GM20431 (cell line): ENCODE measurements around the gene OR9Q1.
"Not testable (repeated sequence)": the region's sequence is repeated elsewhere in the genome, so short reads cannot be mapped to it uniquely, and the experiment has no call there.

ENCODE experiments used
- in situ Hi-C: fragments of 300-500 bp; cut with MseI, MboI; formaldehyde crosslinking; loops from one replicate; pipeline ENCODE4 v1.15.0; 2020; ENCODE audit warnings: low sequenced_read_pairs; ENCODE audit not compliant: unreplicated experiment

The OR9Q1 gene

GRCh38 chr11:58125469-58125868 lies 101.8 kb downstream of the OR9Q1 start, which contains the start of gene OR9I1:
Gene OR9I1, minus strand, starts transcription at chr11:58125530. Its CDS starts 6,086 bp downstream, at chr11:58119444.
- in situ Hi-C loops, result no loop called here

DNA sequence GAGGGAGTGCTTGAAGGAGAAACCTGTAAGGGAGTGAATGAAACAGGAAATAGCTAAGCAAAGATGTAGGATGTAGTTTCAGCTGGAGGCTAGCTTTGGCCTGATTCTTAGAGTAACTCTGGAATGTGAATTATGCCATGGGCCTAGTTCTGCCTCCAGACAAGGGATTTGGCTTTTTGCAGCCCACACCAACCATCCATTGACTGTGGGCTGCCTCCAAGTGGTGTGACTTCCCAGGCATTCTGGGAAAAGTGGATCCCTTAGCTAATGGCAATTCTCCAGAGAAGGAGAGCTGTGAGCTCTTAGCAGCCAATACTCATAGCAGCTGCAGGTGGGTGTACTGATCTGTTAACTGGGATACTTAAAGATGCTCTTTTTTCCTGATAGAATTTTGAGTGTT lies 103.7 kb downstream of the OR9Q1 start:
- in situ Hi-C loops, result no loop called here

GRCh38 chr11:58133309-58134076 lies 109.8 kb downstream of the OR9Q1 start:
- in situ Hi-C loops, result no loop called here

- in situ Hi-C loops, result no loop called here
These were observed 110.5 kb downstream of the OR9Q1 start for GRCh38 chr11:58134151-58134550.

DNA sequence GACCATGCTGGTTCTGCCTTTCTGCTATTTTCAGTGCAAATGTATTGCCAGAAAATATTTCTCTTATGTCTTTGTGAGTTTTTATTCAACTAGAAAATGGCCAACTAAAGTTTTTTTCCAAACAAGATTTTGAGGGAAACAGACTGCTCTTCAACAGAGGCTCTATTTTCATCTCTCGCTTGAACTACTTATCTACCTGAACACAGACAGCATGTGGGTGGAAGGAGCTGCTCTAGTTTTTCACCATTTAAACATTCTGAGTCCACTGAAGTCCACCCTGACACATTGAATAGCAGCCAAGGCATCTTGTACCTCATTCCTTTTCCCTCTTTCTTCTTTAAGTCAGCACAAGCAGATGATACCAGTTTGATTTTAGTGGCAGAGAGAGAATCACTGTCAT lies 111.5 kb downstream of the OR9Q1 start:
- in situ Hi-C loops, result no loop called here

DNA sequence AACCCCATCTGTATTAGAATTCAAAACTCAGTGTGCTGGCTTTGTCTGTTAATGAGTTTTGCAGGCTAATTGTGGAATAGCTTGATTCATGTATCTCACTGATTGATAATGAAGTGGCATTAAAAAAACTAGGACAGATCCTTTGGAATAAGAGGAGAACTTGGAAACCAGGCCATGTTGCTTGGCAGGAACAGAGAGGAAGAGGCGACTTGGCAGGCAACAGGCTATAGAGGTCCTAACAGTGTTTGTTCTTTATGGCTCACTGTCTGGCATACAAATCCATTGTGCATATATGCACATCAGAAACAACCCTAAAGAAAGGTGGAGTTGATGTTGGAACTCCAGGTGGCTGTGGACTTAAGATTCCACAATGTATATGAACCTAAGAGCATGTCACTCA lies 119.1 kb downstream of the OR9Q1 start:
- in situ Hi-C loops, result no loop called here

- in situ Hi-C loops, result no loop called here
These were observed 129.1 kb downstream of the OR9Q1 start for GRCh38 chr11:58152781-58153180.

- in situ Hi-C loops, result no loop called here
These were observed 140.7 kb downstream of the OR9Q1 start for GRCh38 chr11:58164389-58164788.

DNA sequence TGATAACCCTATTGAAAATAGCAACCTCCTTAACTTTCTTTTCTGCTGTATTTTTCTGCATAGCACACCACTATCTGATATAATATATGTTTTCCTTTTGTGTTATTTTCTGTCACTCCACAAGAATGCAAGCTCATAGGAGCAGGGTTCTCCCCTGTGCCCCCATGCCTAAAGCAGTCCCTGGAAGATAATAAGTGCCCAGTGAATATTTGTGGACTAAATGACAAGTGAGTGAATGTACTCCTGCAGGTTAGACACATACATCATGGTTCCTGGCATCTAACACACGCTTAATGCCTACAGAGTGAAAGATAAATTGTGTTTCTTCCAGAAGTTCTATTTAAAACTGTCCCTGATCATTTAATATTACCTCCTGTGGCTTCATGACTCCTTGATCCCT lies 141.3 kb downstream of the OR9Q1 start:
- in situ Hi-C loops, result no loop called here

DNA sequence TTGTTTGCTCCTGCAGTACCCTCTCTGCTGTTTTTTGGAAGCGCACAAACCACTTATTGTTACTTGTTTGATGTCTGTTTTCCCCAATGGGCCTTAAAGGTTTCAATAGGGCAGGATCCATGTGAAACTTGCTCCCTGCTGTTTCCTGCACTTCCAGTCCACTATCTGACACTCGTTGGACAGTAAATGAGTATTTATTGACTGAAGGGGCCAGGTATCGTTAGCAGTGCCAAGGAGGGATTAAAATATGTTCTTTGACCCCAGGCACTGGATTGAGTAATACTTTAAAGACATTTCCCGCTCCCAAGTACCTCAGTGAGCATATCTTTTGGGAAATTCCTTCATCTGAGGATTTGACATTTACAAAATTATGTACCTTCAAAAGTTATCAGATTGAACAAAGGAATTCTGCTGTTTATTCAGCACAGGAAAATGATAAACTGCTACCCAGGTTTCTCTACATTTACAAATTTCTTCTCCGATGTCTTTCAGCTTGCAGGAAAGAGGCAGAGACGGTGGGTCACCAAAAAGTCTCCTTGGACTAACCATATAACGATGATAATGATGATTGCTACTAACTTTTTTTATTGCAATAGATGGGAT lies 141.9 kb downstream of the OR9Q1 start:
- in situ Hi-C loops, result no loop called here

DNA sequence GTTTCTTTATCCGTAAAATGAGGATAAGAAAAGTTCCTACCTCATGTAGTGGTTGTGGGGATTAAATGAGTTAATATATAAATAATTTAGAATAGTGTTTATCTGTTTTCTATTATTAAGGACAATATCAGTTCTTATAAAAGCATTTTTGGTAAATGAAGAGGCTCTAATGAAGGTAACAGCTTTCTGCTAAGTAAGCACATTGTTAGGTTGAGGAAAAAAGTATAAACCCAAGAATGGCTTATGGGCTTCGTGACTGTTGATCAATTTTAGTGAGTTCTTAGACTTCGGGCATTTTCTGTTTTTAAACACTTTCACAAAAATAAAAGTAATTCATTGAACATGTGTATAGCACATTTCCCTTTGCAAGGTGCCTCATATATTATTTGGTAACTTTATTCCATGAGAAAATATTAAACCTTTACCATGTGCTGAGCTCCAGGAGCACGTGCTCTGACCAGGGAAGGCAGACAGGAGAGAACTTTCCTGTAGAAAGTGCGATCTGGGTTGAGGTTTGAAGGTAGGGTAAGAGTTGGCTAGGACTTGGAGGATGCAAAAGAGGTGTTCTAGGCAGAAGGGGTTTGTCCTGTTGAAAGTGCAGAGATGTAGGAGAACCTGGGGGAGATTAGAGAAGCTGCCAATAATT lies 153.9 kb downstream of the OR9Q1 start:
- in situ Hi-C loops, result no loop called here

DNA sequence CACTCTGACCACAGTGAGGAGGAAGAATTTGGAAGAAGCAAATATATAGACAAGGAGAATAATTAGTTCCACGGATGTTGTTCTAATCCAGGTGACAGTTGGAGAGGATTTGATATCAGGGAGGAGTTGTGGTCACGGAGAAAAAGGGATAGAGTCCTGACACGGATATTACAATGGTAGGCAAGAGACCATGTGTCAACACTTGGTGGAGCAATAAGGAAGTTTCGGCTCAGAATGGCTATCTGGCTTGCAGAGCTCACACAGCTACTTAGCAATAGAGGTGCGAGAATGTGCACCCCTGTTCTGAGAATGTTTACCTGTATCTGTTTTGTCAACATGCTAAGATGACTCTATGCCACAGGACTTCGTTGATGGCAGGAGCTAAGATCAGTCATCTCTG lies 154.8 kb downstream of the OR9Q1 start:
- in situ Hi-C loops, result no loop called here

DNA sequence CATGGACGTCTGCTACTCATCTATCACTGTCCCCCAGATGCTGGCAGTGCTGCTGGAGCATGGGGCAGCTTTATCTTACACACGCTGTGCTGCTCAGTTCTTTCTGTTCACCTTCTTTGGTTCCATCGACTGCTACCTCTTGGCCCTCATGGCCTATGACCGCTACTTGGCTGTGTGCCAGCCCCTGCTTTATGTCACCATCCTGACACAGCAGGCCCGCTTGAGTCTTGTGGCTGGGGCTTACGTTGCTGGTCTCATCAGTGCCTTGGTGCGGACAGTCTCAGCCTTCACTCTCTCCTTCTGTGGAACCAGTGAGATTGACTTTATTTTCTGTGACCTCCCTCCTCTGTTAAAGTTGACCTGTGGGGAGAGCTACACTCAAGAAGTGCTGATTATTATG lies 156.0 kb downstream of the OR9Q1 start:
- in situ Hi-C loops, result no loop called here

- in situ Hi-C loops, result no loop called here
These were observed 163.3 kb downstream of the OR9Q1 start for GRCh38 chr11:58186938-58187337.

DNA sequence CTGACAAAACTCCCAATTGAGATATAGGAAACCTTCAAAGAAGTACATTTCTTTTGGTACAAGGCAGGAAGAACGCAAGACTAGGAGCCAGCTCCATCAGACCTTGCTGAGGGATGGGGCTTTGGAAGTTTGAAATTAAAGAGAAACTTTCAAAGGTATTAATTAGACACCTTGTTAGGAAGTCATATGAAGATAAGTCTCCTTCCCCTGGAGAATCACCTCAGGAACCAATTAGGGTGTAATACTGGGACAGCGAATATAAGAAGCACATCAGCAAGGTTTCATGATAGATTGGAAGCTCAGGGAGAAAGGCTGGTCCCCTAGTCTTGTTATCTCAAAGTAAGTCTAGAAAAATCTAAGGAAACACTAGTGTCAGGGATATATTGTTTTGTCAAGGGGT lies 165.1 kb downstream of the OR9Q1 start, which contains the start of gene OR9Q2:
Gene OR9Q2, plus strand, starts transcription at position 301 of the 400 bp plus-strand sequence. CDS start 1,421 bp downstream, outside the sequence.
- in situ Hi-C loops, result no loop called here

DNA sequence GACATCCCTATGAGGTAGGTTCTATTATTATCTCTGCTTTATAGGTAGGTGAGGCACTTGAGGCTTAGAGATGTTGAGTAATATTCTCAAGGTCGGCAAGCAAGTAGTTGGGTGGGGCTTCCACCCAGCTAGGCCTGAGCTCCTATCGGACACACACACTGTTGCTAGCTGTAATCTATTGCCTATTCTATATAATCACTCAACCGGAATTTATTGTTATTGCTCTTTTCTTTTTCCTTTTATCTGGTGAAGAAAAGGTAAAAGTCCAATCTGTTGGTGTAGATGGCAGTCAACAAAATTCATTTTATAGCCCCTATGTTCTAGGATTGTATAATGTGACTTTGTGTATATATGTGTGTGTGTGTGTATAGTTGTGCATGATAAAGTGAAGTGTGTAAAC lies 168.5 kb downstream of the OR9Q1 start:
- in situ Hi-C loops, result no loop called here

DNA sequence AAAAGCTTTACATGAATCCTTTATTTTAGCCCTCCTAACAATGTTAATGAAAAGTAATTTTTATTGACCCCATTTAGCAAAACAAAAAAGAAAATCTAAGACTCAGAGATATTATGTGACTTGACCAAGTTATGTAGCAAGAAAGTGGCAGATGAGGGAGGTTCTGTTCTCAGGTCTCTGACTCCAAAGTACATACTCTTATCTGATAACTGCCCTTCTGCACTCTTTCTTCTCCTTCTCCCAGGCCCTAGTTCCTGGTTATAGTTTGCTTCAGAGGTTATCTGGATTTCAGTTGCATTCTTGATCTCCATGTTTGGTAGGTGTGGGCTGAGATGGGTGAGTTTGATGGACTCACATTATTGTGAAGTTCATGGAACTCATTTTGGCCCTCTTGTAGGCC lies 169.7 kb downstream of the OR9Q1 start:
- in situ Hi-C loops, result no loop called here

DNA sequence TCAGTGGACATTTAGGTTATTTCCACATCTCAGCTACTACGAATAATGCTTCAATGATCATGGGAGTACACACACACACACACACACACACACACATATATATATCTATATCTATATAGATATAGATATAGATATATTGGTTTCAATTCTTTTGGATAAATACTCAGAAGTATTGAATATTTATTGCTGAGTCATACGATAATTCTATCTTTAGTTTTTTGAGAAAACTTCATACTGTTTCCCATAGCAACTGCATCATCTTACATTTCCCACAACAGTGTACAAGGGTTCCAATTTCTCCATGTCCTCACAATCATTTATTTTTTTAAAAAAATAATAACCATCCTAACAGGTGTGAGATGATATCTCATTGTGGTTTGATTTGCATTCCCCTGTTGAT lies 172.3 kb downstream of the OR9Q1 start:
- in situ Hi-C loops, result no loop called here

DNA sequence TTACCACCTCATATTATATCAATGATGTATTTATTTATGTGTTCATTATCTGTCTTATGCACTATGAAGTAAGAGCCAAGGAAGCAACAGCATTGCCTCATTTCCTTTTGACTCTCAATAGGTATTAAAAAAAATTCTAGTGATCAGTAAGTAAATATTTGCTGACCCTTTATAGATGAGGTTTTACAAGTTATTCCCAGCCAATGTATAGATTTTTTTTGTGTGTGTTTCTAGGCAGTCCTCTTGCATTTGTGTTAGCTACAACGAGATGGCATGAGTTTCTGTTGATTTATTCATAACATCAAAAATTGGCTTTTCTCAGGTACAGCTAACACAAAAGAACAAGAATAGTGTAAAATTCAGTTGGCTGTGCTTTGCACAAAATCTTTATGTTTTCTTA lies 175.6 kb downstream of the OR9Q1 start:
- in situ Hi-C loops, result no loop called here

DNA sequence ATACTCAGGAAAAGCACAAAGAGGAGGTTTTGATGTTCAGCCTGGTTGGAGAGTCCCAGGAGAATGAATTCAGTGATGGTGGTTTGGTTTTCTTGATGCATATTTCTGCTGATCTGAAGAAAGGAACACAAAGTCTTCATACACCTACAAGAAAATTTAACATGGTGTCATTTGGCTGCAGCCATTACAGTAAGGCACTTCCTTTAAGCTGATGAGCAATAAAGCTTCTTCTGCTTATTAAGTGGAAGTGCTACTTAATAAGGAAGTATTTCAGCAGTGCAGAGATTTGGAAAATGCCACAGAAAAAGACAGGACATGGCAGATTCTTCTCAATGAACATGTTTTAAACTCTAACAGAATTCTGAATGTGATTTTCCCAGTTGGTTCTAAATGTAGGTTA lies 180.4 kb downstream of the OR9Q1 start, which contains the start of gene OR1S2:
Gene OR1S2, minus strand, starts transcription at position 101 of the 400 bp plus-strand sequence. Its CDS starts 0 bp downstream, at position 101.
- in situ Hi-C loops, result no loop called here

GRCh38 chr11:58212420-58212819 lies 188.7 kb downstream of the OR9Q1 start, which contains the start of gene OR1S1:
Gene OR1S1, plus strand, starts transcription at chr11:58212720.
- in situ Hi-C loops, result not testable (repeated sequence)
